GM21447 (cell line): ENCODE data around the gene ITPR2.
"Not testable (repeated sequence)": the region's sequence is repeated elsewhere in the genome, so short reads cannot be mapped to it uniquely, and the experiment has no call there.

Experiments used
- ATAC-seq: cut with Tn5 transposase; IDR thresholded peaks from one replicate; pipeline ENCODE4 v1.9.1; 2021; ENCODE audit not compliant: unreplicated experiment

Gene ITPR2

GRCh38 chr12:26851031-26851809, 18.2 kb upstream of the ITPR2 start:
- no peak for ATAC-seq

DNA sequence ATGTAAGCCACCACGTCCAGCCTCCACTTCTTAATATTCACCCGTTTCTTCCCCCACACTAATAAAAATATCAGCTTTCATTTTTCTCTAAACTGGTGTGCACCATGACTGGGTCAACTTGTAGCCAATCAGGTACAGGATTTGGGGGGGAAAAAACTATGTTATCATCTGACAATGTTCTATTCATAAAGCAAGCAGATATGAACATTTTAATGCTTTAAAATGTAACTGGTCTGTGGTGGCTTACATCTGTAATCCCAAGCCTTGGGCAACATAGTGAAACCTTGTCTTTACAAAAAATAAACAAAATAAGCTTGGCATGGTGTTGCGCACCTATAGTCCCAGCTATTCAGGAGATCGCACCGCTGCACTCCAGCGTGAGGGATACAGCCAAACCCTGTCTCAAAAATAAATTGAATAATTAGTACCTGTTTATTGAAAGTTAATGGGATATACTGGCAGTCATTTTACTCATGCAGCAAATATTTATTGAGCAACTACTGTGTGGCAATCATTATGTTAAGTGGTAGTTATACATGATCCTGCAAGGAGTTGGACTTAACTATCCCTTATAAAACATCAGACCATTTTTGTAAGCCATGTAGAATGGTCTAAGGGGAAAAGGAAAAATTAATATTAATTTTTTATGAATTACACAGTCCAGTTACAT, 15.3 kb upstream of the ITPR2 start:
- ATAC-seq, result no peak

DNA sequence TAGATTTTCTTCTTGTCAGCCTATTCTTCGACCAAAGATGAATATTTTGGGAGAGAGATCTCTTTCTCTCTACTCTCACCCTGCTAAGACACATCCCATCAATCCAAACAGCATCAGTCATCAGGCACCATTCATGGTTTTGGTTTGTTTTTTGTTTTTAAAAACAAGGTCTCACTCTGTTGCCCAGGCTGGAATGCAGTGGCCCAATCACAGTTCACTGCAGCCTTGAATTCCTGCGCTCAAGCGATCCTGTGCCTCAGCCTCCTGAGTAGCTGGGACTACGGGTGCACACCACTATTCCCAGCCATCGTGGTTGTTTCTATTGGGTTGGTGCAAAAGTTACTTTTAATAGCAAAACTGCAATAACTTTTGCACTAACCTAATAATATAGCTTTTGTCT, 14.4 kb upstream of the ITPR2 start:
- no peak for ATAC-seq

DNA sequence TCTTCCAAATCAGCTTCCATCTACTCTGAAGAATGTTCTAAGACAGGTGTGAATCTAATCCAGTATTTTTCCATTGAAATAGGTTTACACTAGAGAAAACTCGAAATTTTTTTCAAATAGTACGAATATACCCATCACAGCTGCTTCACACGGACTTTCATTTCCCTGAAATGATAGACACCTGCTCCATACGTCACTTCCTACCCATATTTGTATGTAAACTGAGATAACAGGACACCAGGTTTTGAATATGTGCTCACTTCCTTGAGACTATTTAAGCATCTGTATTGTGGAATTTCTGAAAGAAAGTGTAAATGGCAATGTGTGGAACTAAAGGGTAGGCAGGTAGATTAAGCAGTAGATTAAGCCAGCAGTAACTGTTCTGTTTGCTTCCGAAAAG, 13.4 kb upstream of the ITPR2 start:
- ATAC-seq, result peak; percentile 62

DNA sequence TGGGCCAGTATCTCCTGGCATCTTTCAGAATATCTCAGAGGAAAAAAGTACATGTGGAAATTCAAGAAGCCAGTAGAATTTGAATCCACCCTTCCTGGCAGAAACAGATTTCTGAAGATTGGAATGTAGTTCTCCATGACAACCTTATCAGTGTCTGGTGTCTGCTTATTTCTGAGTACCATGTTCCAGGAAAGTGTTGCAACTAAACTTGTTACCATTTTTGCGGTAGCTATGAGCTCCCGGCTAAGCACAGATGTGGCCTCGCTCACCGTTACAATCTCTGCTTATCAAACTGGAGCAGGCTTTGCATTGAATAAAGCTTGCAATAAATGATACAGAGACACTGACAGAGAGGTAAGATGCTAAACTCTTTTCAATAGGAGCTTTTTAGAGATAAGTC, 13.0 kb upstream of the ITPR2 start:
- no peak for ATAC-seq

- no peak for ATAC-seq
These were observed 12.2 kb upstream of the ITPR2 start for GRCh38 chr12:26845057-26845666.

DNA sequence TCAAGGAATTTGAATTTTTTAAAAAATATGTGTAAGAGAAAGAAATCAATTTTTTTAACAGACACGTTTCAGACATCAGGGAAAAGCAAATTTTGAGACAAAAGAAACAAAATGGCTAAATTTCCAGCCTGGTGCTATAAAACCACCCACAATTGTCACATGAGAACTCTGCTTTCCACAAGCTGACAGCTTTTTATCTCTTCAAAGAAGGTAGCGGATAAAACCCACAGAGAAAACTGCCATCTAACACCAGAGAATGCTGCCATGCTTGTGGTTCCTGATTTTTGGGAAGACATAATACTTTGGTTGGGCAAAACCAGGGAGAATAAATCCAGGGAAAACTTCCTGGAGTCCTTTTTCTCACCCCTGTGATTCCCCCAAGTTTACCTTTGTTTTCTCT, 10.3 kb upstream of the ITPR2 start:
- no peak for ATAC-seq

GRCh38 chr12:26841085-26841484, 8.1 kb upstream of the ITPR2 start:
- no peak for ATAC-seq

GRCh38 chr12:26839512-26839911, 6.5 kb upstream of the ITPR2 start:
- no peak for ATAC-seq

- ATAC-seq, result no peak
These were observed 6.0 kb upstream of the ITPR2 start for GRCh38 chr12:26838888-26839416.

- ATAC-seq, result no peak
These were observed 3.2 kb upstream of the ITPR2 start for GRCh38 chr12:26836201-26836600.

DNA sequence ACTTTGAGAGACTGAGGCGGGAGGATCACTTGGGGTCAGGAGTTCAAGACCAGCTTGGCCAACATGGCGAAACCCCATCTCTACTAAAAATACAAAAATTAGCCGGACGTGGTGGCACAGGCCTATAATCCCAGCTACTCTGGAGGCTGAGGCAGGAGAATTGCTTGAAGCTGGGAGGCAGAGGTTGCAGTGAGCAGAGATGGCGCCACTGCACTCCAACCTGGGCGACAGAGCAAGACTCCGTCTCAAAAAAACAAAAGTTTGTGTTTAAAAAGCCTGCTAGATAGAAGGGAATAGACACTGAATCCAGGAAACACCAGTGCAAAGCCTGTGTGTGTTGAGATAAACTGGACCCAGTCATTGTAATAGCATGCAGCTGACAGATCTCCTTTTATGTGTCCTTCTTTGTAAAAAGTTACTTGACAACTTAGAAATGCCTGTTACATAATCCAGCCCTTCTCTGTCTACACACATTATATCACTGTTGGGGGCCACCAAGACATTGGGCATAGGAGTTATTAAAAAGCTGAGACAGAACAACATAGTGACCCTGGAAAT, 1.6 kb upstream of the ITPR2 start:
- not testable (repeated sequence) for ATAC-seq

- no peak for ATAC-seq
These were observed 923 bp upstream of the ITPR2 start for GRCh38 chr12:26833743-26834490.

DNA sequence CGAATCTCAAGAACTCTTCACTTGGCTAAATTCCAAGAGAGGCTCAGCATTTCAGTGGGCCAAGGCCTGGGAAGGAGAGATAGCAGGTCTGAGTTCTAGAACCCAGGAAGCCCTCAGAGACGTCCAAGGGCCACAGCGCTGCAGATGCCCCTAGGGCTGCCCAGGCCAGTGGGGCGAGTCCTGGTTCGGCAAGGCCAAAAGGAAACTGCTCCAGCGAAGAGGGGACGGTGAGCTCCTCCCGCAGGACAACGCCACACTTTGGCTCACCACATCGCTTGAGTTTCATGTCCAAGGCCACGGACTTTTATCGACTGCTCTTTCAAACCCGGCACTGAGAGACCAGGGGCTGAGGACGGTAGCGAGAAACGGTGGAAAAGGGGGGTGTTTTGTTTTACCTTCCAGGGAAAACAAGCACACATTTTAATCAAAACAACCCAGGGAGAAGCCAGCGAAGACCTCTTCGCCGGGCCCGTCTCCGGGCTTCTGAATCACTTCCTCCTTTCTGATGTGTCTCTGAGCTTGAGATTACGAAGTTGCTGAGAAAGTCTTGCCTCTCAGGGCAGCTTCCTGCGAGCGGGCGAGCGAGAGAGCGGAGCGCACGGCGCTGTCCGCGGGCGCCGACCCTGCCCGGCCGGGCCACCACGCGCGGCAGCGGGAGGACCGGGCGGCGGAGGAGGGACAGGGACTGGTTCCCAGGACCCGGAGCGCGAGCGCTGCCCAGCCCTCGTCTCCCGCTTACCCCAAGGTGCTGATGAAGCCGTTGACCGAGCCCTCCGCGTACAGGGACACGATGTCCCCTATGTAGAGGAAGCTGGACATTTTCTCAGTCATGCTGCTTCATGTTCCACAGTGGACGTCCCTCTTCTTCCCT, 808 bp downstream of the ITPR2 start:
- peak; percentile 51 for ATAC-seq

DNA sequence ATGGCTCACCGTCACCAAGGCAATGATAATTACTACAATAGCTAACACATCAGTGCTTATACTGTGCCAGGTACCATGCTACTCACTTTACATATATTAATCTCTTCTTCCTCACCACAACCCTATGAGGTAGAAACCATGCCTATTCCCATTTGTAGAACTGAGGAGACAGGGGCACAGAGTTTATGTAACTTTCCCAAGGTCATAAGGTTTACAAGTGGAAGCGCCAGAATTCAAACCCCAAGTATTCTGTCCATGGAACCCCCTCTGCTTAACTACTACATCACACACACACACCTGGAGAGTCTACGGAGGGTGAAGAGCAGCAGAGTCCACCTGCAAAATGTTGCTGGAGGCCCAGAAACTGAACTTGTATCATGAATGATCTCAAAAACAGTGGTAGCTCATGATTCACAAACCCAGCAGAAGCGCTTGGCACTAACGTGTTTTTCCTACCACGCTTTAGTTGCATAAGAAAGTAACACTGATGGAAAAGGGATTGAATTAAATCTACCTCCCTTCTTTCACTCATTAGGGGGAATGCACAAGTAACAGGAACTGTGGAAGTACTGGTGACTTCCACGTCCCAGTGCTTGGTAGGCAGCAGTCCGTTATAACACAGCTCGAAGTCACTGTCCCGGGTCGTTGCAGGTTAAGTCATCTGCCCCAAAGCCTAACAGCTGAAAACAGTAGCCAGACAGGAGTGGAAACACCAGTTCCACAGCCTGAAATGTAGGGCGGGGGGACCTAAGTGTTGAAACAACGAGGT, 2.0 kb downstream of the ITPR2 start:
- no peak for ATAC-seq

DNA sequence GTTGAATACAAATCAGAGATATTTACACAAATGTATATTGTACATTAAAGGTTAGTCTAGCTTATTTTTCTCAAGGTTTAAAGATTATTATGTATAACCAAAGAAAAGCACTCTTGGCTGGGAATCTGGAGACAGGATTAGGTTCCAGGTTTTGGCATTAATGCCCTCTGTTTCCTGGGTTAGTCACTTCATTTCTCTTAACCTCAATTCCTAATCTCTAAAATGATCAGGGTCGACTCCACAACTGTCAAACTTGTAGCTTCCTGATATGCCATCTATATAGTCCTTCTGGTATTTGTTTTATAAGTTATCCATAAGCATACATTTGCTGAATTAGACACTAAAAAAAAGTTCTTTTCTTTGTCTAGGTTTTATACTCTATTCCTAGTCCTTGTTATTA, 2.6 kb downstream of the ITPR2 start:
- no peak for ATAC-seq

DNA sequence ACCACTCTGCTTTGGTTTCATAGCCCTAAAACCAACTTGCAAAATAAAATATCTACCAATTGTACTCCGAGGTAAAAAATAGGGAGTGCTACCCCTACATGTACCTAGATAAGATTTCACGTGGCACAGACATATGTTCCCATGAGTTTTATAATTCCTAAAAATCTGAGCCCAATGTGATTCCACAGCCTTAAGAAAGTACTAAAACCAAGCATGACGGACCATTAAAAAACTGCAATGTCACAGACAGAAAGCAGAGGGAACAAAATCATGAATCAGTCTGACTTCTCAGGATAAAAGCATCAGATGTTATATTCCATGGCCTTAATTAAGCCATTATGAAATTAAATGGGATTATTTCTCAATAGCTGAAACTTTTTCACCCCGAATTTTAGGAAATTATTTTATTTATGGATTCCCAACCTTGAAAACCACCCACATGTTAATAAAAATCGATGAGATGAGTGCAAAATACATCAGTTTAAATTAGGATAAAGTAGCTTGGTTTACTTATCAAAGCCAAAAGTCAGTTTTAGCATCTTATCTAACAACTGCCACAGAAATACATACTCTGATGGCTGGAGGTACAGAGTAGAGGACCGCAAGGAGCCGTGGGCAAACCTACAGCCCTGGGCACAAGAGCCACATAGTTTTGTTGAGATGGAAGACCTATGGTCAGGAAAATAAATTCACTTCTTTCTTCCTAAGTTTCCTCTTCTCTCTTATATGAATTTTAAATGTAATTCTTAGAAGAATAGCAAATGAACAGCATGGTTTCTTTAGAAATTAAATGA, 4.5 kb downstream of the ITPR2 start:
- no peak for ATAC-seq

GRCh38 chr12:26826437-26826836, 6.6 kb downstream of the ITPR2 start:
- no peak for ATAC-seq
